ENCODE results near the gene PBX3. TPM values are rescaled to one million over a fixed set of nuclear protein-coding genes. Genes with fewer than 3 reads are reported as not detected.

Gene PBX3
- total RNA-seq, 6 experiments from 2014 or later, result 13.0 to 20.2 (median 15.0) TPM

DNA sequence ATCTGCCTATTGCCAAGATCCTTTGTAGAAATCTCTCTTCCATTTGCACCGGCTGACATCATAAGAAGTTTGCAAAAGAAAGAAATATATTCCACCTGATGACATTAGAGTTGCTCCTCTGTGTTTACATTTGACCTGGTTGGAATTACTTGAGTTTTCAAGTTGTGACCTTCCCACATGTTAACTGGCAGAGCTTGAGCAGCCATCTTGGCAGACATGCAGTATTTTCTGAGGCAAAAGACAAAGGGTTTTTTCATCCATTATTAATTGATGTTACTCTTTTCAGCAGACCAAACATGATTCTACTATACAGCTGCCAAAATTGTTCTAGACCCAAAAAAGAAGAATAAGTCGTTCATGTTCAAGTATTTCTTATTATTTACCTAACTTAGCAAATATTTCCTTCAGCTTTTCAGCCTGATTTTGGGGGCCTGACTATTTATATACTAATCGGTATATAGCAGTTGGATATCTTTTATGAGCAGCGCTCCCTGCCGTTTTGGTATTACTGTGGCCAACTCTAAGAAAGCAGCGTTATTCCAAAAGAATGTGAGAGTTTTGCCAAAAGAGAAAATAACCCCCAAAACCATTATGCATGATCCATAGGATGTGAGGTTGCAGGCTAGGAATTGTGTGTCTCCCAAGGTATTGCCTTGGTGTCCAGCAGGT is 212.9 kb downstream of the PBX3 start:
- no peak for ATAC-seq
- H3K36me3 ChIP-seq, result peaks cover 0 to 15% (median 0%) of the 10 kb centered on the region in 4 donors
- no peak overlapping the region for H3K4me3 ChIP-seq
- no peaks in the 10 kb centered on the region for H3K9me3 ChIP-seq
- no peaks in the 10 kb centered on the region for H3K27me3 ChIP-seq
- no peak for TF ChIP-seq POLR2A (IDR thresholded peaks at IDR 0.05)
- TF ChIP-seq, protein P1, sequence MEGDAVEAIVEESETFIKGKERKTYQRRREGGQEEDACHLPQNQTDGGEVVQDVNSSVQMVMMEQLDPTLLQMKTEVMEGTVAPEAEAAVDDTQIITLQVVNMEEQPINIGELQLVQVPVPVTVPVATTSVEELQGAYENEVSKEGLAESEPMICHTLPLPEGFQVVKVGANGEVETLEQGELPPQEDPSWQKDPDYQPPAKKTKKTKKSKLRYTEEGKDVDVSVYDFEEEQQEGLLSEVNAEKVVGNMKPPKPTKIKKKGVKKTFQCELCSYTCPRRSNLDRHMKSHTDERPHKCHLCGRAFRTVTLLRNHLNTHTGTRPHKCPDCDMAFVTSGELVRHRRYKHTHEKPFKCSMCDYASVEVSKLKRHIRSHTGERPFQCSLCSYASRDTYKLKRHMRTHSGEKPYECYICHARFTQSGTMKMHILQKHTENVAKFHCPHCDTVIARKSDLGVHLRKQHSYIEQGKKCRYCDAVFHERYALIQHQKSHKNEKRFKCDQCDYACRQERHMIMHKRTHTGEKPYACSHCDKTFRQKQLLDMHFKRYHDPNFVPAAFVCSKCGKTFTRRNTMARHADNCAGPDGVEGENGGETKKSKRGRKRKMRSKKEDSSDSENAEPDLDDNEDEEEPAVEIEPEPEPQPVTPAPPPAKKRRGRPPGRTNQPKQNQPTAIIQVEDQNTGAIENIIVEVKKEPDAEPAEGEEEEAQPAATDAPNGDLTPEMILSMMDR (IDR thresholded peaks at IDR 0.05), result no peak
- no peaks in the 10 kb centered on the region for H3K4me1 ChIP-seq
- DNase-seq, result no peak
- 73% methylated on average over 6 of the region's 6 CpGs for WGBS (ENCODE audit: insufficient coverage, low coverage, low lambda C conversion rate, missing lambda C conversion rate)
- intact Hi-C loops (cut with DNase I), result no loop called here
- no peak overlapping the region for H3K27ac ChIP-seq

GRCh38 chr9:125960626-125961025 is 213.5 kb downstream of the PBX3 start:
- H3K27me3 ChIP-seq, result no peaks in the 10 kb centered on the region
- 88% methylated on average over 8 of the region's 8 CpGs for WGBS (ENCODE audit: insufficient coverage, low coverage, low lambda C conversion rate, missing lambda C conversion rate)
- ATAC-seq (no peak), DNase-seq (no peak)
- intact Hi-C loops (cut with DNase I), result no loop called here
- no peak for TF ChIP-seq POLR2A (IDR thresholded peaks at IDR 0.05)
- TF ChIP-seq, protein P1 (IDR thresholded peaks at IDR 0.05), result no peak
- H3K4me1 ChIP-seq, result no peaks in the 10 kb centered on the region
- H3K27ac ChIP-seq, result no peak overlapping the region
- peaks cover 0 to 15% (median 0%) of the 10 kb centered on the region in 4 donors for H3K36me3 ChIP-seq
- no peak overlapping the region for H3K4me3 ChIP-seq
- no peaks in the 10 kb centered on the region for H3K9me3 ChIP-seq

DNA sequence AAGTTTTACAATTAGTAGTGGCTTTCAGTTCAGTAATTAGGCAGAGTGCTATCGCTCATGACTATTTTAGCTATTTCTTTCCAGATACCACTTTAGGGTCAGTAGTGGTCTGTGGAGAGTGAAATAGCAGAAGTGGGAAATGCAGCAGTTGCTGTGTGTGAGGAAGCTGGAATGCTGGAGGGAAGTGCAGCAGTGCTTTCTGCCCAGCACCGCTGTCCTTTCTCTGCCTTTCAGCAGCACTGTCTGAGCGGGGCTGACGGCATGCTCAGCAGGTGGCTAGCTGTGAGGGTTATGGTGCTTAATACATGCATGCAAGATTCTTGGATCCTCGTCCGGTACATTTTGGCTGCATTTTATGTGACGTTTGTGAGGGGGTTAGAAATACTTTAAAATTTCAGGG is 213.9 kb downstream of the PBX3 start:
- Histone ChIP-seq H3K36me3 (peaks cover 0 to 15% (median 0%) of the 10 kb centered on the region in 4 donors), H3K27ac (no peak overlapping the region), H3K4me3 (no peak overlapping the region), H3K9me3 (no peaks in the 10 kb centered on the region), H3K4me1 (no peaks in the 10 kb centered on the region), H3K27me3 (no peaks in the 10 kb centered on the region)
- TF ChIP-seq POLR2A (IDR thresholded peaks at IDR 0.05), result no peak
- TF ChIP-seq, protein P1 (IDR thresholded peaks at IDR 0.05), result no peak
- DNase-seq (no peak), ATAC-seq (peak in 2 of 4 donors; percentile 36 to 44)
- WGBS (ENCODE audit: insufficient coverage, low coverage, low lambda C conversion rate, missing lambda C conversion rate), result 75% methylated on average over 4 of the region's 7 CpGs
- intact Hi-C loops (cut with DNase I), result no loop called here

DNA sequence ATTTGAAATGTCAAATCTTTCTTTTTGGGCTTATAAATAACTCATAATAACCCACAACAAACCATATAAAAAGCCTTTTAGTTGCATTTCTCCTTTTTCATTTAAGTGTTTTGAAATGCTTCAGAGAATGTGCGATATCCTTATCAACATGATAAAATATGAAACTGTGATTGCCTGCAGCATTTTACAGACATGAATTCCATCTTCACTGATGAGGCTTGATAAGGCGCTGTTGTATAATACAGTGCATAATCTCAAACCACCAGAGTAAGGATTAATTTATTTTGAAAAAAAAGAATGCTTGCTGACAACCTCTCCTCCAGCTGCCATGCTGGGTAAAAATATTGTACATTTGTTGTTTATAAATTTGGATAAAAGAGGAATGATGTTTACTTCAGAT is 216.8 kb downstream of the PBX3 start:
- Histone ChIP-seq H3K4me3 (no peak overlapping the region), H3K9me3 (no peaks in the 10 kb centered on the region), H3K27me3 (no peaks in the 10 kb centered on the region), H3K4me1 (no peaks in the 10 kb centered on the region), H3K36me3 (peaks cover 0 to 19% (median 0%) of the 10 kb centered on the region in 4 donors), H3K27ac (no peak overlapping the region)
- TF ChIP-seq, protein P1 (IDR thresholded peaks at IDR 0.05), result no peak
- no peak for TF ChIP-seq POLR2A (IDR thresholded peaks at IDR 0.05)
- 89% methylated on average over 2 of the region's 2 CpGs for WGBS (ENCODE audit: insufficient coverage, low coverage, low lambda C conversion rate, missing lambda C conversion rate)
- DNase-seq, result no peak
- intact Hi-C loops (cut with DNase I), result no loop called here
- no peak for ATAC-seq
